Esophagus squamous epithelium (tissue), 5 donors: Measurements from ENCODE around the gene SLC24A3. TPM values are rescaled to one million over a fixed set of nuclear protein-coding genes. Genes with fewer than 3 reads are reported as not detected.

ENCODE experiments used
- DNase-seq: peaks from one replicate; lab custom pipeline; 2025; lab: John Stamatoyannopoulos, UW
- H3K27ac ChIP-seq, 4 donors: fragments of 200-600 bp; sonication (generic); one replicate each; pipeline ENCODE4 v1.5.1; 2016 to 2019; ENCODE audit warnings: mild to moderate bottlenecking in 1 of 4
- H3K27me3 ChIP-seq, 4 donors: fragments of 200-600 bp; sonication (generic); 1 replicate in 3 of 4; 2 replicates in 1 of 4; pipeline versions ENCODE4 v1.5.1 to v1.6.0; 2017 to 2021; ENCODE audit warnings: antibody characterized with exemption in 1 of 4
- H3K36me3 ChIP-seq, 3 donors: fragments of 200-600 bp; sonication (generic); one replicate each; pipeline ENCODE4 v1.5.1; 2016 to 2019
- H3K4me1 ChIP-seq, 3 donors: fragments of 200-600 bp; sonication (generic); one replicate each; pipeline ENCODE4 v1.5.1; 2017 to 2019
- H3K4me3 ChIP-seq, 4 donors: fragments of 200-600 bp; sonication (generic); 1 replicate in 3 of 4; 2 replicates in 1 of 4; pipeline ENCODE4 v1.5.1; 2016 to 2019; ENCODE audit warnings: mild to moderate bottlenecking in 2 of 4, moderate library complexity in 1 of 4
- H3K9me3 ChIP-seq, 3 donors: fragments of 200-600 bp; sonication (generic); one replicate each; pipeline ENCODE4 v1.5.1; 2016 to 2019
- POLR2A ChIP-seq, 4 donors: fragments of 450-650 bp; IDR thresholded peaks; one replicate each; pipeline ENCODE4 v1.6.1; 2017; ENCODE audit warnings: antibody characterized with exemption in 4 of 4, mild to moderate bottlenecking in 4 of 4, moderate library complexity in 3 of 4
- WGBS, 2 donors: methylation state at CpG; one replicate each; pipeline ENCODE4 v1.1.5; 2018; 5-methylcytosine and 5-hydroxymethylcytosine counted together
- intact Hi-C: fragments of 100-400 bp; cut with DNase I; formaldehyde crosslinking; loops from one replicate; pipeline ENCODE4 v1.15.0; 2022
- total RNA-seq, 4 donors: library from RNA; depleted of rRNA; stranded (reverse); fragments of >200 nt; gene quantifications; one replicate each; pipeline ENCODE4 v1.1.0, GENCODE V29; 2016
- TF ChIP-seq, protein P1 (sequence below), 6 experiments: fragments of 450-650 bp in 4 of 6; fragments of 200-600 bp in 2 of 6; sonication (generic) in 2 of 6; IDR thresholded peaks; one replicate each; pipeline ENCODE4 v1.5.1; 2016 to 2019; ENCODE audit warnings: antibody characterized with exemption in 6 of 6, mild to moderate bottlenecking in 4 of 6, moderate library complexity in 4 of 6
- donor health status: DM: yes; HTN: yes; CAD: no.

Gene SLC24A3
- total RNA-seq, 4 donors from 2014 or later: 3.0 to 8.2 (median 6.1) TPM

DNA sequence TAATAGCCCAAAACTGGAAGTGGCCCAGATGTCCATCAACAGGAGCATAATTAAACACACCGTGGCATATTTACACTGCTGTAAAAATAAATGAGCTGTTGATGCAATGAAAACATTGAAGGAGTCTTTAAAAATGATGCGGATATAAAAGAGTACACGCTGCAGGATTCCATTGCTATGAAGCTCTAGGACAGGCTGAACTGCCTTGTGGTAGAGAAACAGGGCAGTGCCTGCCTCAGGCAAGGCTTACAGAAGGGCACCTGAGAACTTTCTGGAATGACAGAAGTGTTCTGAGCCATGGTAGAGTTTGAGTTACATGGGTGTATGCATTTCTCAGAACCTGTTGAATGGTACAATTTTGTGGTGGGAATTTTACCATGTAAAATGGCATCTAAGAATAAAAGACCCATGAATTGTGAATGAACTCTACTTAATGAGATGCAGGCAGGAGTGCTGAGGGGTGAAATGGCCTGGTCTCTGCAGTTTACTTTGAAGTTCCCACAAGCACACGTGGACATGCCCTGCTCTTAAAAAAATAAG is 500.3 kb downstream of the SLC24A3 start:
- intact Hi-C loops: no loop called here
- peaks cover 0 to 5% (median 0%) of the 10 kb centered on the region in 3 donors for H3K9me3 ChIP-seq
- no peak overlapping the region for H3K4me3 ChIP-seq
- H3K27me3 ChIP-seq: no peaks in the 10 kb centered on the region
- 33 to 44% methylated on average over 4 of the region's 4 CpGs for WGBS, 2 donors
- peak overlapping the region; percentile 46 to 79 (median 68) for H3K27ac ChIP-seq
- peaks cover 12 to 52% (median 28%) of the 10 kb centered on the region in 3 donors for H3K4me1 ChIP-seq
- no peak for DNase-seq
- peaks cover 0 to 5% (median 0%) of the 10 kb centered on the region in 3 donors for H3K36me3 ChIP-seq
- TF ChIP-seq, protein P1, sequence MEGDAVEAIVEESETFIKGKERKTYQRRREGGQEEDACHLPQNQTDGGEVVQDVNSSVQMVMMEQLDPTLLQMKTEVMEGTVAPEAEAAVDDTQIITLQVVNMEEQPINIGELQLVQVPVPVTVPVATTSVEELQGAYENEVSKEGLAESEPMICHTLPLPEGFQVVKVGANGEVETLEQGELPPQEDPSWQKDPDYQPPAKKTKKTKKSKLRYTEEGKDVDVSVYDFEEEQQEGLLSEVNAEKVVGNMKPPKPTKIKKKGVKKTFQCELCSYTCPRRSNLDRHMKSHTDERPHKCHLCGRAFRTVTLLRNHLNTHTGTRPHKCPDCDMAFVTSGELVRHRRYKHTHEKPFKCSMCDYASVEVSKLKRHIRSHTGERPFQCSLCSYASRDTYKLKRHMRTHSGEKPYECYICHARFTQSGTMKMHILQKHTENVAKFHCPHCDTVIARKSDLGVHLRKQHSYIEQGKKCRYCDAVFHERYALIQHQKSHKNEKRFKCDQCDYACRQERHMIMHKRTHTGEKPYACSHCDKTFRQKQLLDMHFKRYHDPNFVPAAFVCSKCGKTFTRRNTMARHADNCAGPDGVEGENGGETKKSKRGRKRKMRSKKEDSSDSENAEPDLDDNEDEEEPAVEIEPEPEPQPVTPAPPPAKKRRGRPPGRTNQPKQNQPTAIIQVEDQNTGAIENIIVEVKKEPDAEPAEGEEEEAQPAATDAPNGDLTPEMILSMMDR (IDR thresholded peaks at IDR 0.05): no peak
- no peak for TF ChIP-seq POLR2A (IDR thresholded peaks at IDR 0.05)

GRCh38 chr20:19713822-19714578 is 501.6 kb downstream of the SLC24A3 start:
- Histone ChIP-seq H3K9me3 (peaks cover 0 to 5% (median 0%) of the 10 kb centered on the region in 3 donors), H3K27ac (peak overlapping the region in 2 of 4 donors; percentile 69 to 79), H3K36me3 (peaks cover 0 to 5% (median 0%) of the 10 kb centered on the region in 3 donors), H3K4me3 (no peak overlapping the region), H3K4me1 (peaks cover 12 to 52% (median 28%) of the 10 kb centered on the region in 3 donors), H3K27me3 (no peaks in the 10 kb centered on the region)
- 43 to 85% methylated on average over 2 of the region's 2 CpGs for WGBS, 2 donors
- no peak for DNase-seq
- intact Hi-C loops: no loop called here
- TF ChIP-seq, protein P1 (IDR thresholded peaks at IDR 0.05): no peak

GRCh38 chr20:19714579-19714840 is 502.1 kb downstream of the SLC24A3 start:
- Histone ChIP-seq H3K27ac (no peak overlapping the region), H3K4me1 (peaks cover 12 to 50% (median 27%) of the 10 kb centered on the region in 3 donors), H3K27me3 (no peaks in the 10 kb centered on the region), H3K4me3 (no peak overlapping the region), H3K36me3 (peaks cover 0 to 5% (median 0%) of the 10 kb centered on the region in 3 donors), H3K9me3 (peaks cover 0 to 5% (median 0%) of the 10 kb centered on the region in 3 donors)
- no peak for DNase-seq
- 62 to 73% methylated on average over 1 of the region's 1 CpG for WGBS, 2 donors
- intact Hi-C loops: no loop called here
- TF ChIP-seq, protein P1 (IDR thresholded peaks at IDR 0.05): no peak
- TF ChIP-seq POLR2A (IDR thresholded peaks at IDR 0.05): no peak

- no peaks in the 10 kb centered on the region for H3K27me3 ChIP-seq
- no peak overlapping the region for H3K27ac ChIP-seq
- no peak for DNase-seq
- WGBS, 2 donors: 94 to 100% methylated on average over 2 to 3 of the region's 3 CpGs
- TF ChIP-seq, protein P1 (IDR thresholded peaks at IDR 0.05): no peak
- no peak for TF ChIP-seq POLR2A (IDR thresholded peaks at IDR 0.05)
- intact Hi-C loops: no loop called here
- peaks cover 0 to 10% (median 0%) of the 10 kb centered on the region in 3 donors for H3K36me3 ChIP-seq
- peaks cover 0 to 5% (median 0%) of the 10 kb centered on the region in 3 donors for H3K9me3 ChIP-seq
- H3K4me3 ChIP-seq: no peak overlapping the region
- peaks cover 12 to 35% (median 17%) of the 10 kb centered on the region in 3 donors for H3K4me1 ChIP-seq
Measured at GRCh38 chr20:19715986-19716385, 503.5 kb downstream of the SLC24A3 start.

- DNase-seq: no peak
- TF ChIP-seq, protein P1 (IDR thresholded peaks at IDR 0.05): no peak
- TF ChIP-seq POLR2A (IDR thresholded peaks at IDR 0.05): no peak
- WGBS, 2 donors: 84% methylated on average over 3 of the region's 3 CpGs
- H3K36me3 ChIP-seq: peaks cover 0 to 10% (median 0%) of the 10 kb centered on the region in 3 donors
- no peak overlapping the region for H3K27ac ChIP-seq
- H3K4me1 ChIP-seq: peaks cover 0 to 7% (median 0%) of the 10 kb centered on the region in 3 donors
- no peak overlapping the region for H3K4me3 ChIP-seq
- peaks cover 0 to 5% (median 0%) of the 10 kb centered on the region in 3 donors for H3K9me3 ChIP-seq
- intact Hi-C loops: no loop called here
- no peaks in the 10 kb centered on the region for H3K27me3 ChIP-seq
Measured at GRCh38 chr20:19718880-19719279, 506.4 kb downstream of the SLC24A3 start.
